T-helper 2 cell treated with Interferon-gamma antibody and Interleukin-4, amounts not matched to agents 100 ng/mL and 5 ng/mL, for 36 hours (primary cell): Measurements from ENCODE around the gene COMTD1. TPM values are rescaled to one million over a fixed set of nuclear protein-coding genes. Genes with fewer than 3 reads are reported as not detected.
"Not testable (repeated sequence)": the region's sequence is repeated elsewhere in the genome, so short reads cannot be mapped to it uniquely, and the experiment has no call there.

ENCODE experiments used
- intact Hi-C: fragments of 100-400 bp; cut with micrococcal nuclease; formaldehyde crosslinking; loops from one replicate; pipeline ENCODE4 v1.15.1; 2023
- total RNA-seq: library from RNA; stranded (reverse); gene quantifications from 2 replicates; pipeline ENCODE4 v1.2.3, GENCODE V29; 2022

The COMTD1 gene
- total RNA-seq, 1 donor from 2014 or later: 31.2 TPM

DNA sequence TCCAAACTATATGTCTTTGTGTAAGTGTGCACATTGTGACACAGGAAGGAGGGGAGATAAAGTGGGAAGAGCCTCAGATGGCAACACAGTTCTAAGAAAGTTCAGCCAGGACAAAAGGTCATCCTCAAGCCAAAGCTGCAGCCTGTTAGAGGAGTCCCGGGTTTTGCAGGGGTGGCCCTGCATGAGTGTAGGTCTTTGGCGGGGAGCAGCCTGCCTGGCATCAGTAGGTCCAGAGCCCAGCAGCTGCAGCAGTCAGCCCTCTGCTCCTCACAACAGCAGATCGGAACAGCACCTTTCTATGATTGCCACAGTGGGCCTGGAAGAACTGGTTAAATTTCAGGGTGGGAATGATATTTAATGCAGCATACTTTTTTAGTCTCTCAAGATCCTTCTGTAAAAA lies 38.7 kb downstream of the COMTD1 start:
- intact Hi-C loops: no loop called here

DNA sequence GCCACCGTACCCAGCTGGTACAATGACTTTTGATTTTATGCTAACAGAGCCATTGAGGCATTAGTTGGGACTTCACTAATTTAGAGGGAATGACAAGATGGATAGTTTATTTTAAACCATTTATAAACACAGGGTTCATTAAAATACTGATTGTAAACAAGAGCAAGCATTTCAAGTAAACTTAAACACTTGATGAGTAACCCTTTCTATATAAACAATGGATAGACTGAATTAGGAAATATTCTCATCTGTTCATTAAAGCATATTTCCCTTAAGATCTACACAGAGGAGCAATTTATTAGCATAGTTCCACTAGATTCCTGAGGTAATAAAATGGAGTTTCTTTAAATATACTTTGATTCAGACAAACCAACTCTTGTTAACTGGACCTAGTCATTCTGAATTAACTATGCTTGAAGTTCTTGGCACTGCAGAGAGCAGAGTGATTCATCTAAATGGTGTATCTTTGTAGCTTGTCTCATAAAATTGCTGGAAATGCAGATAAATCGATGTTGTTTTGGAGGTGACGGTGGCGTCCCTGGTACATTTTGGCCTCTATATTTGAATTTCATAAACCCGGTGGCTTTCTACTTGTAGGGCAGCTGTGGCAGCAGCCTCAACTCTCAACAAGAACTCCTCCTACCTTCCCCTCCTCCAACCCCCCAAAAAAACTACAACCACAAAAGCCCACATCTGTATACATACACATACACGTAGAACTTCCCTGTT lies 40.6 kb downstream of the COMTD1 start:
- intact Hi-C loops: no loop called here

DNA sequence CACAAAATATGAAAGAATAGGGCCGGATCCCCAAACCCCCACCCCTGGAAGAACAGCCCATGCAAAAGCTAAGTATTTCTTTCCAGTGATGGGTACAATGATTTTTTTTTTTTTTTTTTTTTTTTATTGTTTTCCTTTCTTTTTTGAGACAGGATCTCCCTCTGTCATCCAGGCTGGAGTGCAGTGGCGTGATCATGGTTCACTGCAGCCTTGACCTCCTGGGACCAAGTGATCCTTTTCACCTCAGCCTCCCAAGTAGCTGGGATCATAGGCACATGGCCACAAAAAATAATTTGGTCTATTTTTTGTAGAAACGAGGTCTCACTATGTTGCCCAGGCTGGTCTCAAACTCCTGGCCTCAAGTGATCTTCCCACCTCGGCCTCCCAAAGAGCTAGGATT lies 41.1 kb downstream of the COMTD1 start:
- intact Hi-C loops: not testable (repeated sequence)

DNA sequence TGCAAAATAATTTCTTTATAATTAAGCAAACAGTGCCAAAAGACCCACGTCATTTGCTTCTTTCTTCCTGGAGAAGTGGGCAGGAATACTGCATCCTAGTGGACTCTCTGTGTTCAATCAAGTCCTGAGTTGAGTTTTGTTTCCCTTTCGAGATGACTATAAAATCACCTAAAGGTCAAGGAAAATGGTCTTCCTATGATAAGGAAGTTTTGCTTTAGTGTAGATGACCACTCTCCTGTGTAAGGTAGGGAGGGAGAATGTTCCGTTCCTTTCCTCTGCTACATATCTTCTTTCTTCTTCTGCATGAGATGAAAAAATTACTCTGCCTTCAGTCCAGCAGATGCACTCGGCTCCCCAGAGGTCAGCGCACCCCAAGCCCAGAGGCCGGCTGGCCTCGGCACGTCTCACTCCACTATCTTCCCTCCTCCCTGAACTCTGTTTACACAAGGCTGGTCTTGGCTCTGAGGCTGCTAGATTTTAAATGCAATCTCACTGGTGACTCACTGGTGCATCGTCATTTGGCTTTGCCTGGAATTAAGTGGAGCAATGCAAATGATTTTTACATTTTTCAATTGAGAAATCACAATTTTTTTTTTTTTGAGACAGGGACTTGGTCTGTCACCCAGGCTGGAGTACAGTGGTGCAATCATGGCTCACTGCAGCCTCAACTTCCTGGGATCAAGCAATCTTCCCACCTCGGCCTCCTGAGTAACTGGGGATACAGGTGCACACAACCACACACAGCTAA lies 43.8 kb downstream of the COMTD1 start:
- intact Hi-C loops: no loop called here

DNA sequence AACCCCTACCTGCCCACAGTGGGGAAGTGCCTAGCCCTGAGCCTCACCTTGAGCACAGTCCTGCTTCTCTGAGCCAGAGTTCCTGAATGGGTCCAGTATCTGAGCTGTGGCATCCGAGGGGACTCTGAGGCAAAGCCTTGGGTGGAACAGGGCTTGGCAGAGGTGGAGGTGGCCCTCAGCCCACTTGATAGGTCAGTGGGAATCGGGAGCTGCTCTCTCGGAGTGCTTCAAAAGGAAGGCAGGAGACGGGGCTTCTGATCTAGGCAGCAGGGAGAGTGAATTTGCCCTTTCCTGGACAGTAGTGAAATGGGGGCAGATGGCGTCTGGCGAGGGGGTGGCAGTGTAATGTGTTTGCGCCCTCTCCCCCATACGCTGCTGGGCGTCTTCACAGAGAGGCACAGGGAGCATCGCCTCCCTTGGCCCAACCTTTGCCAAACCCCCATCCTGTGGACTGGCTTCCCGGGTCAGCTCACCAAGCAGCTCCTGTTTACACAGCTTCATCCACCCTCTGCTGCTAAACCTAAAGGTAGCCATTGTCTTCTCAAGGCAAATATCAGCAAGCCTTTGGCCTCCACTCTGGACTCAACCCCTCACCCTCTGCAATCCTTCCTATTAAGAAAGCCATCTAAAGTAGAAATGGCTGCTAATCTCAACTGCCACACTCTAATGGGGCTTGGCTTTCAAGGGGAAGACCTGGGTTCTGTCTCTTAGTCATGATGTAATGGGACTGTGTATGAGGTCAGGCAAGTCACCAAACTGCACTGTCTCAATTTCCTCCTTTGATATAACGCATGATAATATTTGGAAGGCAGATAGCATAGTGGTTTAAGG lies 46.3 kb downstream of the COMTD1 start:
- intact Hi-C loops: no loop called here

DNA sequence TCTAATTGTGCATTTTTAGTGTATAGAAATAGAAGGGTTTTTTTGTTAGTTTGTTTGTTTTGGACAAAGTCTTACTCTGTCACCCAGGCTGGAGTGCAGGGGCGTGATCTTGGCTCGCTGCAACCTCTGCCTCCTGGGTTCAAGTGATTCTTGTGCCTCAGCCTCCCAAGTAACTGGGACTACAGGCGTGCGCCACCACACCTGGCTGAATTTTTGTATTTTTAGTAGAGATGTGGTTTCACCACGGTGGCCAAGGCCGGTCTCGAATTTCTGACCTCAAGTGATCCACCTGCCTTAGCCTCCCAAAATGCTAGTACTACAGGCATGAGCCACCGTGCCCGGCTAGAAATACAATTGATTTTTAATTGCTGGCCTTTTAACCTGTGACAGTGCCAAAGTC lies 47.2 kb downstream of the COMTD1 start:
- intact Hi-C loops: loop anchor here (1.0 kb wide), 4 partner anchors 22 to 73 kb away; partner anchors contain the start of gene VDAC2

DNA sequence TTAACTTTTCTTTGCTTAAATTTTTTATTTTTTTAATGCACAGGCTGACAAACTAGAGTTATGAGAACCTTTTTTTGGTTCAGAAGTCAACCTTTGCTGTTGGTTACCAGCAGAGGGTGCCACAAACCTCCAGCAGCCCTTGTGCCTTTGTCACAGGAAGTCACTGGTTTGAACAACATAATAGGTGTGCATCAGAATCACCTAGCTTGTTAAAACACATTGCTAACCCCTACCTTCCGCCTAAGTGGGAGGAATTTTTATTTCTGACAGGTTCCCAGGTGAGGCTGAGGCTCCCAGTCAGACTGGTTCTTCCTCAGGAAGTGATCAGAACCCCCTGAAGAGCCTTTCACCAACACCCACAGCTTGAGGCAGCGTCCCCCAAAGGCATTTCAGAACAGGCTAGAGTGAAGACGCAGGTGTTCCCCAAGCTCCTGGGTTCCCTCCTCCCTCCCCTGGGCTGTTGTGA lies 47.8 kb downstream of the COMTD1 start:
- intact Hi-C loops: loop anchor here (1.0 kb wide), 4 partner anchors 22 to 73 kb away; partner anchors contain the start of gene VDAC2

DNA sequence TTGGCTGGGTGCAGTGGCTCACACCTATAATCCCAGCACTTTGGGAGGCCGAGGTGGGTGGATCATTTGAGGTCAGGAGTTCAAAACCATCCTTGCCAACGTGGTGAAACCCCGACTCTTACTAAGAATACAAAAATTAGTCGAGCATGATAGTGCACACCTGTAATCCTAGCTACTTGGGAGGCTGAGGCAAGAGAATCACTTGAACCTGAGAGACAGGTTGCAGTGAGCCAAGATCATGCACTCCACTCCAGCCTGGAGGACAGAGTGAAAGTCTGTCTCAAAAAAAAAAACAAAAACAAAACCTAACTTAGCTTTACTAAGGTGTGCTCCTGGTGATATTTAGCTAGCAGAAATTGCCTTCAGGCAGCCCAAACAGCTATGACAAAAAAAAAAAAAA lies 49.4 kb downstream of the COMTD1 start:
- intact Hi-C loops: no loop called here

Other genes with a start within 250 kb of the COMTD1 start
- 10.3 and 10.6 TPM in 2 replicates for gene SAMD8, start 124.3 kb downstream of the COMTD1 start, total RNA-seq
- gene VDAC2, start 25.2 kb downstream of the COMTD1 start, total RNA-seq: 142 and 143 TPM in 2 replicates
- gene ZNF503, start 165.8 kb upstream of the COMTD1 start, total RNA-seq: 0.07 and 0.18 TPM in 2 replicates
- gene LRMDA, start 195.7 kb upstream of the COMTD1 start, total RNA-seq: not detected in 2 replicates